Mucosa of descending colon (tissue), 3 donors: ENCODE data around the gene S1PR5. TPM values are rescaled to one million over a fixed set of nuclear protein-coding genes. Genes with fewer than 3 reads are reported as not detected.
A peak's percentile ranks its signal among the peaks of the same experiment; 100 is the strongest.

Experiments
- ATAC-seq: fragments of 200-7000 bp; cut with Tn5 transposase; one replicate; pipeline ENCODE4 v1.9.1; 2020; ENCODE audit warnings: mild to moderate bottlenecking, moderate library complexity
- DNase-seq, 3 donors: peaks; one replicate each; pipeline ENCODE4 v3.0.0-alpha.2; 2020
- H3K36me3 ChIP-seq: fragments of 200-600 bp; one replicate; pipeline ENCODE4 v1.8.0; 2021; ENCODE audit warnings: low read depth, mild to moderate bottlenecking
- H3K4me1 ChIP-seq: fragments of 200-600 bp; one replicate; pipeline ENCODE4 v1.8.0; 2021; ENCODE audit warnings: low read depth, mild to moderate bottlenecking
- H3K4me3 ChIP-seq: fragments of 200-600 bp; one replicate; pipeline ENCODE4 v1.8.0; 2021; ENCODE audit warnings: mild to moderate bottlenecking
- H3K9me3 ChIP-seq: fragments of 200-600 bp; one replicate; pipeline ENCODE4 v1.8.0; 2021; ENCODE audit warnings: mild to moderate bottlenecking
- CTCF ChIP-seq: fragments of 200-600 bp; IDR thresholded peaks from one replicate; pipeline ENCODE4 v1.8.0; 2022; ENCODE audit warnings: antibody characterized with exemption, mild to moderate bottlenecking
- intact Hi-C, 2 donors: fragments of 100-400 bp; cut with DNase I in 1 of 2; cut with micrococcal nuclease in 1 of 2; formaldehyde crosslinking; loops; one replicate each; pipeline versions ENCODE4 v1.11.0 to v1.11.1; 2022; cut with DNase I, micrococcal nuclease
- total RNA-seq, 3 donors: library from RNA; stranded (reverse); fragmentation: NEBNext Ultra II Directional in 2 of 3; extraction: Animal tissue kit (Norgen Biotek cat#: 25700) in 2 of 3; gene quantifications; one replicate each; pipeline versions ENCODE4 v1.2.1 to v1.2.4, GENCODE V29; 2021 to 2023
- donor health status: DM: no; HTN: no; CAD: no; lungs with moderate emphysema.
- donor health status: DM: no; HTN: no; CAD: no.
- donor health status: DM: no; HTN: yes; CAD: no.

S1PR5 gene
- total RNA-seq, 3 donors from 2014 or later: 0.23 to 0.31 TPM; not detected in 1

GRCh38 chr19:10478903-10479384 is 38.3 kb downstream of the S1PR5 start:
- H3K9me3 ChIP-seq: no peaks in the 10 kb centered on the region
- H3K4me1 ChIP-seq: peaks cover 8% of the 10 kb centered on the region
- peak; percentile 60 for TF ChIP-seq CTCF
- H3K36me3 ChIP-seq: no peaks in the 10 kb centered on the region
- intact Hi-C loops: no loop called here
- DNase-seq (peak; percentile 84 to 88 (median 84)), ATAC-seq (peak; percentile 90)
- no peak overlapping the region for H3K4me3 ChIP-seq

- intact Hi-C loops: no loop called here
- Histone ChIP-seq H3K4me1 (peaks cover 8% of the 10 kb centered on the region), H3K36me3 (no peaks in the 10 kb centered on the region), H3K9me3 (no peaks in the 10 kb centered on the region), H3K4me3 (no peak overlapping the region)
- no peak for ATAC-seq
- DNase-seq: no peak
- TF ChIP-seq CTCF: no peak
Measured at GRCh38 chr19:10478476-10478875, 38.8 kb downstream of the S1PR5 start.

GRCh38 chr19:10474962-10475451 is 42.2 kb downstream of the S1PR5 start:
- H3K4me1 ChIP-seq: peaks cover 8% of the 10 kb centered on the region
- H3K36me3 ChIP-seq: no peaks in the 10 kb centered on the region
- no peaks in the 10 kb centered on the region for H3K9me3 ChIP-seq
- TF ChIP-seq CTCF: no peak
- DNase-seq (no peak), ATAC-seq (no peak)
- intact Hi-C loops: no loop called here
- H3K4me3 ChIP-seq: no peak overlapping the region

- Histone ChIP-seq H3K4me1 (no peaks in the 10 kb centered on the region), H3K4me3 (no peak overlapping the region), H3K9me3 (no peaks in the 10 kb centered on the region), H3K36me3 (no peaks in the 10 kb centered on the region)
- no peak for DNase-seq
- TF ChIP-seq CTCF: no peak
- intact Hi-C loops: no loop called here
- no peak for ATAC-seq
Measured at GRCh38 chr19:10473192-10473591, 44.1 kb downstream of the S1PR5 start.

- DNase-seq (no peak), ATAC-seq (peak; percentile 56)
- Histone ChIP-seq H3K4me3 (no peak overlapping the region), H3K36me3 (no peaks in the 10 kb centered on the region), H3K9me3 (no peaks in the 10 kb centered on the region), H3K4me1 (no peaks in the 10 kb centered on the region)
- intact Hi-C loops: no loop called here
- TF ChIP-seq CTCF: no peak
Measured at GRCh38 chr19:10471909-10472308, 45.3 kb downstream of the S1PR5 start.

GRCh38 chr19:10468133-10468532 is 49.1 kb downstream of the S1PR5 start:
- no peak overlapping the region for H3K4me3 ChIP-seq
- TF ChIP-seq CTCF: no peak
- intact Hi-C loops: no loop called here
- ATAC-seq (no peak), DNase-seq (no peak)
- no peaks in the 10 kb centered on the region for H3K36me3 ChIP-seq
- H3K4me1 ChIP-seq: no peaks in the 10 kb centered on the region
- H3K9me3 ChIP-seq: no peaks in the 10 kb centered on the region
